H1 (cell line): ENCODE data around the gene NPR1. TPM values are rescaled to one million over a fixed set of nuclear protein-coding genes. Genes with fewer than 3 reads are reported as not detected.

ENCODE experiments used
- CTCF ChIA-PET: fragments of 300-600 bp; sonication (Branson Sonifier 250); formaldehyde crosslinking; loops from one replicate; lab custom pipeline; 2021; ENCODE audit not compliant: partially characterized antibody; lab: Charles Lee
- POLR2A ChIA-PET: fragments of 300-600 bp; sonication (Branson Sonifier 250); formaldehyde crosslinking; loops from one replicate; lab custom pipeline; 2021; ENCODE audit warnings: inconsistent platforms; ENCODE audit not compliant: partially characterized antibody; lab: Charles Lee
- DNase-seq, 2 experiments: peaks; one replicate each; pipeline versions ENCODE4 v3.0.0 to v3.0.0-alpha.2; 2010 to 2022; ENCODE audit warnings: low spot score in 2 of 2, low read depth in 1 of 2, mixed read lengths in 1 of 2
- FAIRE-seq: peaks from 2 replicates; lab custom pipeline; 2011; peaks lifted over from hg19 to GRCh38; lab: Jason Lieb, UNC
- H2AFZ ChIP-seq: 2 replicates; pipeline ENCODE4 v1.8.1; 2012; ENCODE audit warnings: low read length, inconsistent platforms
- H2AK5ac ChIP-seq: 2 replicates; pipeline ENCODE4 v1.6.1; 2013; ENCODE audit warnings: low read depth, low read length
- H2BK120ac ChIP-seq: replicated peaks from 2 replicates; pipeline ENCODE3; 2013; ENCODE audit warnings: low read depth, low read length, inconsistent platforms
- H2BK12ac ChIP-seq: 2 replicates; pipeline ENCODE4 v1.6.1; 2013; ENCODE audit warnings: low read depth, low read length
- H2BK15ac ChIP-seq: 2 replicates; pipeline ENCODE4 v1.6.1; 2013; ENCODE audit warnings: low read length
- H2BK20ac ChIP-seq: 2 replicates; pipeline ENCODE4 v1.6.1; 2013; ENCODE audit warnings: low read length
- H2BK5ac ChIP-seq: 2 replicates; pipeline ENCODE4 v1.6.1; 2013; ENCODE audit warnings: low read depth, low read length
- H3K14ac ChIP-seq: 2 replicates; pipeline ENCODE4 v1.6.1; 2013; ENCODE audit warnings: inconsistent platforms; ENCODE audit not compliant: insufficient read length
- H3K18ac ChIP-seq: 2 replicates; pipeline ENCODE4 v1.6.1; 2013; ENCODE audit warnings: low read length; ENCODE audit errors: extremely low read depth
- H3K23ac ChIP-seq: 2 replicates; pipeline ENCODE4 v1.6.1; 2013; ENCODE audit warnings: inconsistent platforms; ENCODE audit not compliant: insufficient read length
- H3K23me2 ChIP-seq: 2 replicates; pipeline ENCODE4 v1.6.1; 2013; ENCODE audit warnings: low read depth, low read length
- H3K27ac ChIP-seq: 2 replicates; pipeline ENCODE4 v1.6.1; 2011; ENCODE audit warnings: low read depth, low read length, inconsistent platforms
- H3K27me3 ChIP-seq, 4 experiments: replicated peaks in 1 of 4; 1 replicate in 1 of 4; 2 replicates in 3 of 4; pipeline versions ENCODE4 v1.6.1 to v1.8.1; 2011 to 2013; ENCODE audit warnings: low read length in 3 of 4, mild to moderate bottlenecking in 3 of 4, inconsistent platforms in 2 of 4, mixed read lengths in 2 of 4, moderate library complexity in 1 of 4; ENCODE audit not compliant: control insufficient read depth in 3 of 4, insufficient read depth in 3 of 4; ENCODE audit errors: extremely low read depth in 1 of 4
- H3K36me3 ChIP-seq, 4 experiments: 2 replicates each; pipeline versions ENCODE4 v1.6.1 to v1.8.1; 2011 to 2013; ENCODE audit warnings: mild to moderate bottlenecking in 4 of 4, low read length in 3 of 4, moderate library complexity in 2 of 4, control low read depth in 1 of 4, inconsistent platforms in 1 of 4; ENCODE audit not compliant: insufficient read depth in 4 of 4, control insufficient read depth in 2 of 4
- H3K4ac ChIP-seq: replicated peaks from 2 replicates; pipeline ENCODE3; 2013; ENCODE audit warnings: low read length, low read depth, mixed read lengths, inconsistent platforms; ENCODE audit not compliant: insufficient read length
- H3K4me1 ChIP-seq, 4 experiments: replicated peaks in 1 of 4; 1 replicate in 1 of 4; 2 replicates in 3 of 4; pipeline versions ENCODE4 v1.6.1 to v1.8.1; 2011 to 2013; ENCODE audit warnings: low read length in 3 of 4, inconsistent platforms in 2 of 4, mixed read lengths in 1 of 4; ENCODE audit not compliant: insufficient read depth in 4 of 4, control insufficient read depth in 3 of 4
- H3K4me2 ChIP-seq, 2 experiments: 2 replicates each; pipeline versions ENCODE4 v1.6.1 to v1.8.1; 2011 to 2013; ENCODE audit warnings: low read depth in 2 of 2, low read length in 2 of 2, control low read depth in 1 of 2, inconsistent platforms in 1 of 2, mild to moderate bottlenecking in 1 of 2; ENCODE audit not compliant: insufficient read depth in 1 of 2
- H3K4me3 ChIP-seq, 4 experiments: fragments of 200-600, 300-600 bp in 1 of 4; sonication (generic), shearing (Covaris generic), sonication (Bioruptor Twin) in 1 of 4; 2 replicates each; pipeline versions ENCODE4 v1.5.1 to v1.8.1; 2011 to 2016; ENCODE audit warnings: low read length in 4 of 4, low read depth in 3 of 4, control low read depth in 2 of 4, inconsistent platforms in 2 of 4, mild to moderate bottlenecking in 2 of 4, mixed read lengths in 1 of 4, moderate library complexity in 1 of 4; ENCODE audit not compliant: insufficient read depth in 2 of 4; ENCODE audit errors: extremely low read depth in 1 of 4
- H3K56ac ChIP-seq: replicated peaks from 2 replicates; pipeline ENCODE3; 2013; ENCODE audit warnings: low read depth, mild to moderate bottlenecking, mixed read lengths, low read length, inconsistent platforms; ENCODE audit not compliant: insufficient read length
- H3K79me1 ChIP-seq: 2 replicates; pipeline ENCODE4 v1.6.1; 2013; ENCODE audit warnings: low read depth, low read length, control low read depth
- H3K79me2 ChIP-seq, 2 experiments: 2 replicates each; pipeline versions ENCODE4 v1.6.1 to v1.8.1; 2012 to 2013; ENCODE audit warnings: low read length in 2 of 2, mild to moderate bottlenecking in 2 of 2, inconsistent platforms in 1 of 2; ENCODE audit not compliant: insufficient read depth in 2 of 2, control insufficient read depth in 1 of 2
- H3K9ac ChIP-seq, 4 experiments: replicated peaks in 1 of 4; 1 replicate in 1 of 4; 2 replicates in 3 of 4; pipeline versions ENCODE4 v1.6.1 to v1.8.1; 2011 to 2013; ENCODE audit warnings: low read depth in 3 of 4, low read length in 3 of 4, control low read depth in 2 of 4, mild to moderate bottlenecking in 2 of 4, moderate library complexity in 2 of 4, inconsistent platforms in 1 of 4; ENCODE audit errors: extremely low read depth in 1 of 4
- H3K9me3 ChIP-seq, 2 experiments: 2 replicates each; pipeline versions ENCODE4 v1.6.1 to v1.8.1; 2012 to 2013; ENCODE audit warnings: mild to moderate bottlenecking in 2 of 2, moderate library complexity in 2 of 2, control low read depth in 1 of 2, inconsistent platforms in 1 of 2, low read depth in 1 of 2, low read length in 1 of 2, mixed read lengths in 1 of 2; ENCODE audit not compliant: insufficient read depth in 2 of 2
- H4K20me1 ChIP-seq, 2 experiments: replicated peaks in 1 of 2; 2 replicates each; pipeline versions ENCODE3 to v1.8.1; 2011 to 2013; ENCODE audit warnings: inconsistent platforms in 2 of 2, low read length in 2 of 2, mild to moderate bottlenecking in 1 of 2; ENCODE audit not compliant: insufficient read depth in 2 of 2, control insufficient read depth in 1 of 2
- H4K5ac ChIP-seq: 2 replicates; pipeline ENCODE4 v1.6.1; 2013; ENCODE audit warnings: low read length, low read depth, mixed read lengths, inconsistent platforms; ENCODE audit not compliant: insufficient read length
- H4K8ac ChIP-seq: 2 replicates; pipeline ENCODE4 v1.8.0; 2013; ENCODE audit warnings: mild to moderate bottlenecking, moderate library complexity, low read length, inconsistent platforms; ENCODE audit not compliant: insufficient read depth; ENCODE audit errors: extremely low read depth
- H4K91ac ChIP-seq: replicated peaks from 2 replicates; pipeline ENCODE3; 2013; ENCODE audit warnings: low read length, mixed read lengths, inconsistent platforms; ENCODE audit not compliant: insufficient read length
- BACH1 ChIP-seq: IDR thresholded peaks from 2 replicates; pipeline ENCODE4 v1.6.1; 2012; ENCODE audit warnings: low read length, improper control_type of control experiment
- CBX5 ChIP-seq: fragments of 300-800, 300-1000 bp; sonication (generic); IDR thresholded peaks from 2 replicates; pipeline ENCODE4 v1.7.1; 2016; ENCODE audit warnings: antibody characterized with exemption, low read length, low read depth
- CREB1 ChIP-seq: IDR thresholded peaks from 2 replicates; pipeline ENCODE4 v1.6.1; 2012; ENCODE audit warnings: inconsistent platforms
- EGR1 ChIP-seq: IDR thresholded peaks from 2 replicates; pipeline ENCODE4 v1.6.1; 2011; ENCODE audit warnings: low read depth, low read length, borderline replicate concordance
- EP300 ChIP-seq, 2 experiments: IDR thresholded peaks; 1 replicate in 1 of 2; 2 replicates in 1 of 2; pipeline ENCODE4 v1.6.1; 2011 to 2012; ENCODE audit warnings: low read depth in 2 of 2, low read length in 2 of 2, mild to moderate bottlenecking in 2 of 2, borderline replicate concordance in 1 of 2, inconsistent platforms in 1 of 2, moderate library complexity in 1 of 2
- POLR2A ChIP-seq, 2 experiments: IDR thresholded peaks; 1 replicate in 1 of 2; 2 replicates in 1 of 2; pipeline ENCODE4 v1.6.1; 2011; ENCODE audit warnings: low read depth in 2 of 2, low read length in 2 of 2, mild to moderate bottlenecking in 2 of 2; ENCODE audit errors: control extremely low read depth in 1 of 2
- POLR2AphosphoS5 ChIP-seq: IDR thresholded peaks from 2 replicates; pipeline ENCODE4 v1.6.1; 2011; ENCODE audit warnings: low read depth, low read length
- POU5F1 ChIP-seq: IDR thresholded peaks from 2 replicates; pipeline ENCODE4 v1.6.1; 2011; ENCODE audit warnings: low read depth, mild to moderate bottlenecking, low read length, moderate library complexity
- TAF7 ChIP-seq: optimal IDR thresholded peaks from 2 replicates; pipeline ENCODE3; 2011; ENCODE audit warnings: low read depth, mild to moderate bottlenecking, inconsistent platforms, low read length, moderate library complexity, borderline replicate concordance
- YY1 ChIP-seq: IDR thresholded peaks from 2 replicates; pipeline ENCODE4 v1.6.1; 2011; ENCODE audit warnings: low read depth, mild to moderate bottlenecking, low read length
- WGBS, 2 experiments: shearing (Covaris generic) in 1 of 2; methylation state at CpG; one replicate each; pipeline versions ENCODE4 v1.1.6 to v1.1.7; 2013 to 2015; ENCODE audit warnings: low lambda C conversion rate in 2 of 2, mixed read lengths in 2 of 2, inconsistent platforms in 1 of 2, low coverage in 1 of 2, missing lambda C conversion rate in 1 of 2; ENCODE audit not compliant: insufficient replicate concordance in 2 of 2, insufficient coverage in 1 of 2, insufficient read length in 1 of 2; ENCODE audit errors: extremely low coverage in 1 of 2, missing lambda C conversion rate in 1 of 2; 5-methylcytosine and 5-hydroxymethylcytosine counted together
- polyA plus RNA-seq, 7 experiments: library from polyadenylated mRNA; depleted of rRNA in 3 of 7; stranded (reverse) in 5 of 7; unstranded in 2 of 7; fragments of >200 nt in 5 of 7; fragments of 200-250 nt in 2 of 7; gene quantifications; 1 replicate in 5 of 7; 2 replicates in 1 of 7; 4 replicates in 1 of 7; pipeline versions ENCODE4 v1.2.1 to v1.2.3, GENCODE V29; 2011 to 2013; ENCODE audit warnings: missing spikeins in 2 of 7, mixed read lengths in 2 of 7
- total RNA-seq: library from RNA; stranded (reverse); fragmentation: NEBNext Ultra II Directional; extraction: Animal tissue kit (Norgen Biotek cat#: 25700); gene quantifications from 2 replicates; pipeline ENCODE4 v1.2.1, GENCODE V29; 2021
- TF ChIP-seq, protein P1 (sequence below): IDR thresholded peaks from 2 replicates; pipeline ENCODE4 v1.6.1; 2011; ENCODE audit warnings: low read depth, mild to moderate bottlenecking, low read length; ENCODE audit not compliant: insufficient read depth

NPR1 gene
- total and polyA plus RNA-seq, 2 of the 8 experiments (the other 6 are each of a cell fraction or from before 2014, with no cell fraction given): 11.7 to 13.2 TPM

DNA sequence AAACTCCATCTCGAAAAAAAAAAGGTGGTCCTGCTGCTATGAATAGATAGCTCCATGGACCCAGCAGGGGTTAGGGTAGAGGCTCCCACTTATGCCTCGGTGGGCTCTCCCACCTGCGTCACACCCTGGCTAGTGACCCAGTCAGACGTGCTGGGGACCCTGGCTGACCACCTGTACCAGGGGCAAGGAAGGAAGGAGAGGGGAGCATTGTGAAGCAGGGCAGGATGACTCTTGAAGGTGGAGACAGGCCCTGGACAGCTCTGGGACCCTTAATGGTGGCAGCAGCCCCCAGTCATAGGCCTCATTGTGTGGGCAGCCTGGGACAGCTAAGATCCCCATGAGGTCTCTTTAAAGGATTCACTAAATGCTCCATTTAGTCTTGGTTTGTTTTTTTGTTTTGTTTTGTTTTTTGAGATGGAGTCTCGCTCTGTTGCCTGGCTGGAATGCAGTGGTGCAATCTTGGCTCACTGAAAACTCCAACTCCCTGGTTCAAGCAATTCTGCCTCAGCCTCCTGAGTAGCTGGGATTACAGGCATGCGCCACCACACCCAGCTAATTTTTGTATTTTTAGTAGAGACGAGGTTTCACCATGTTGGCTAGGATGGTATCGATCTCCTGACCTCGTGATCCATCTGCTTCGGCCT, 30.4 kb upstream of the NPR1 start:
- DNase-seq: no peak
- ChIA-PET CTCF (interaction anchor here (0.6 to 3.1 kb wide), 11 partner anchors 10 to 630 kb away, joined by 3 to 13 read pairs (median 5); partner anchors contain the start of genes CHTOP, S100A1, S100A13 and S100A6), POLR2A (interaction anchor here (0.6 to 16.2 kb wide), 18 partner anchors 8 to 329 kb away, joined by 3 to 343 read pairs (median 4); partner anchors contain the start of genes CHTOP, ILF2, JTB and S100A1)
- Histone ChIP-seq H2BK15ac (no peak overlapping the region), H4K20me1 (peaks cover 3% of the 10 kb centered on the region in 2 experiments), H3K4ac (no peak overlapping the region), H2AK5ac (0 out of 2 replicates have a peak overlapping the region, but pooled peaks have one; percentile 75), H3K9me3 (no peaks in the 10 kb centered on the region), H3K27me3 (no peaks in the 10 kb centered on the region), H2AFZ (no peak overlapping the region), H3K79me2 (no peaks in the 10 kb centered on the region), H3K27ac (no peak overlapping the region), H3K14ac (no peak overlapping the region), H3K23me2 (no peaks in the 10 kb centered on the region), H3K79me1 (no peaks in the 10 kb centered on the region), H3K9ac (no peak overlapping the region), H2BK5ac (no peak overlapping the region), H3K23ac (no peak overlapping the region), H3K56ac (no peak overlapping the region), H3K4me1 (peaks cover 0 to 3% (median 0%) of the 10 kb centered on the region in 4 experiments; a peak in 1 of 7 replicates), H3K18ac (no peak overlapping the region; the same call in 1 of the 2 replicates), H2BK120ac (no peak overlapping the region), H4K5ac (no peak overlapping the region), H4K91ac (no peak overlapping the region), H3K4me2 (no peak overlapping the region), H2BK20ac (no peak overlapping the region), H3K4me3 (no peak overlapping the region), H4K8ac (peak overlapping the region; percentile 83; the same call in 1 of the 2 replicates), H3K36me3 (peaks cover 15 to 30% (median 27%) of the 10 kb centered on the region in 4 experiments), H2BK12ac (no peak overlapping the region)
- TF ChIP-seq CBX5 (no peak), POLR2AphosphoS5 (peak; percentile 65), POU5F1 (no peak), CREB1 (no peak), BACH1 (no peak), EP300 (IDR thresholded peaks at IDR 0.05; ENCODE audit: borderline replicate concordance in 1 of 2, low read depth in 2 of 2, low read length in 2 of 2) (no peak), POLR2A (IDR thresholded peaks at IDR 0.05; ENCODE audit: control extremely low read depth in 1 of 2, low read depth in 2 of 2, low read length in 2 of 2) (0 out of 3 replicates have a peak, but pooled peaks of 1 of the 2 experiments have one; percentile 26), TAF7 (no peak), YY1 (no peak), EGR1 (no peak)
- TF ChIP-seq, protein P1, sequence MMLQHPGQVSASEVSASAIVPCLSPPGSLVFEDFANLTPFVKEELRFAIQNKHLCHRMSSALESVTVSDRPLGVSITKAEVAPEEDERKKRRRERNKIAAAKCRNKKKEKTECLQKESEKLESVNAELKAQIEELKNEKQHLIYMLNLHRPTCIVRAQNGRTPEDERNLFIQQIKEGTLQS: no peak
- WGBS, 2 experiments: 89% methylated on average over 10 of the region's 10 CpGs; no CpG with 5 or more reads in 1 of the 2 experiments
- FAIRE-seq: no peak
